GM19372 (cell line): ENCODE measurements around the gene BORCS5.
"Not testable (repeated sequence)": the region's sequence is repeated elsewhere in the genome, so short reads cannot be mapped to it uniquely, and the experiment has no call there.

Experiments
- ATAC-seq: cut with Tn5 transposase; IDR thresholded peaks from one replicate; pipeline ENCODE4 v1.9.1; 2021; ENCODE audit warnings: mild to moderate bottlenecking, low read depth, moderate library complexity; ENCODE audit not compliant: unreplicated experiment

Gene BORCS5

DNA sequence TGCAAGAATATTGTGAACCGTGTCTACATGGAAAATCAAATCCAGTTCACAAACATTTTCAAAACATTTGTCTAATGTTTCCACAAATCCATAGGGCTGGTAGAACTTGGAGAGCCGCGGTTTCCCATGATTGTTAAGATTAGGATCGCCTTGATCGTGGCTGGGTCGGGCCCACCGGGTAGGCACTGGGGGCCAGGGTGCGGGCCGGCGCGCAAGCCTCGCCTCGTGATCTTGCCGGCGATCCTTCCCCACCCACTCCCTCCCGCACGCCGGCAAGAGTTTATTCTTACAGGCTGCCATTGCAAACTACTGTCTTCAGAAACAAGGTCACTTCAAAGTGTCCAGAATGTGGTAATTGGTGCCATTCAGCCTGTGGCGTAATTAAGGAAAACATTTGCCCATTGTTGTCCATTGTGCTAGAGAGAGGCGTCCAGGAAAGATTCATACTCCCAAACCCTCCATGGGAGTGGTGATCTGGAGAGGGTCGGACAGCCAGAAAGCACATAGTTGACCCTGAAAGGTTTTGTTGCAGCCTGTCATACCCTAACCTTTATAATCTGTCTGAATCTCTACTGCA lies 95.5 kb downstream of the BORCS5 start:
- no peak for ATAC-seq

- no peak for ATAC-seq
Measured at GRCh38 chr12:12453635-12454034, 96.8 kb downstream of the BORCS5 start.

- no peak for ATAC-seq
Measured at GRCh38 chr12:12454315-12454714, 97.4 kb downstream of the BORCS5 start.

- no peak for ATAC-seq
Measured at GRCh38 chr12:12456637-12457036, 99.8 kb downstream of the BORCS5 start.

GRCh38 chr12:12460935-12461922 lies 104.4 kb downstream of the BORCS5 start:
- no peak for ATAC-seq

GRCh38 chr12:12461923-12462315 lies 105.0 kb downstream of the BORCS5 start:
- ATAC-seq, result no peak

DNA sequence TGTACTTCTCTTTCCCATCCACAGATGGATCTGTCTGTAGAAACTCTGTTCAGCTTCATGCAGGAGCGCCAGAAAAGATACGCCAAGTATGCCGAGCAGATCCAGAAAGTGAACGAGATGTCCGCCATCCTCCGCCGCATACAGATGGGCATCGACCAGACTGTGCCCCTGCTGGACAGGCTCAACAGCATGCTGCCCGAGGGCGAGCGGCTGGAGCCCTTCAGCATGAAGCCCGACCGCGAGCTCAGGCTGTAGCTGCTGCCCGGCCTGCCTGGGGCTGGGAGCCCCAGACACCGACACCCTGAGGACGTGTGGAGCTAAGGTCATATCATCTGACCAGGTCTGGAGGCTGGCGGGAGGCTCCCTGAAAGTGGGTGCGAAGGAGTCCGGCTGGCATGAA lies 108.6 kb downstream of the BORCS5 start:
- ATAC-seq, result no peak

- no peak for ATAC-seq
Measured at GRCh38 chr12:12466157-12466556, 109.3 kb downstream of the BORCS5 start.

- ATAC-seq, result no peak
Measured at GRCh38 chr12:12467264-12467663, 110.4 kb downstream of the BORCS5 start.

- no peak for ATAC-seq
Measured at GRCh38 chr12:12467688-12468261, 110.9 kb downstream of the BORCS5 start.

GRCh38 chr12:12468575-12468974 lies 111.7 kb downstream of the BORCS5 start:
- ATAC-seq, result no peak

GRCh38 chr12:12469386-12469785 lies 112.5 kb downstream of the BORCS5 start:
- no peak for ATAC-seq

DNA sequence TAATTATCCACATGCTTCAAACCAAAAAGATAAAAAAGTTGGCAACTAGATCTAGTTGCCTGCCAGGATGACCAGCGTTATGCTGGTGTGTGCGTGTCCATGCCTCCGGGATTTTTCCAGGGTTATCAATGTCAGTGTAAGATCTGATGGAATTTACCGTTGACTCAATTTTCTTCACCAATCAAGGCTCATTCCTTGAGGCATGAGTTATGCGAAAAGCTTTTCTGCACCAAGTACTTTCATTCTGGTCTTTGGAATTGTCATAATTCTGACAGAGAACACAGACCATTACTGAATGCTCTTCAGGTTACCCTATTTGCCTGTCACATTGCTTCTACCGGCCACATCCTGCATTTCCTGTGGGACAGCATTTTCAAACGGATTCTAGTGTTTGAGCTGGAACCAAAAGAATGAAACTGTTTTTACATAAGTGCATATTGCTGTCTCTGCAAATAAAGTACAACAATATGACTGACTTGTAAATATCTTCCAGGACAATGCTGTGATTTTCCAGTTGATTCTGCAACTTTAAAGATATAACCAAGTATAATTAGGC lies 114.0 kb downstream of the BORCS5 start:
- no peak for ATAC-seq

DNA sequence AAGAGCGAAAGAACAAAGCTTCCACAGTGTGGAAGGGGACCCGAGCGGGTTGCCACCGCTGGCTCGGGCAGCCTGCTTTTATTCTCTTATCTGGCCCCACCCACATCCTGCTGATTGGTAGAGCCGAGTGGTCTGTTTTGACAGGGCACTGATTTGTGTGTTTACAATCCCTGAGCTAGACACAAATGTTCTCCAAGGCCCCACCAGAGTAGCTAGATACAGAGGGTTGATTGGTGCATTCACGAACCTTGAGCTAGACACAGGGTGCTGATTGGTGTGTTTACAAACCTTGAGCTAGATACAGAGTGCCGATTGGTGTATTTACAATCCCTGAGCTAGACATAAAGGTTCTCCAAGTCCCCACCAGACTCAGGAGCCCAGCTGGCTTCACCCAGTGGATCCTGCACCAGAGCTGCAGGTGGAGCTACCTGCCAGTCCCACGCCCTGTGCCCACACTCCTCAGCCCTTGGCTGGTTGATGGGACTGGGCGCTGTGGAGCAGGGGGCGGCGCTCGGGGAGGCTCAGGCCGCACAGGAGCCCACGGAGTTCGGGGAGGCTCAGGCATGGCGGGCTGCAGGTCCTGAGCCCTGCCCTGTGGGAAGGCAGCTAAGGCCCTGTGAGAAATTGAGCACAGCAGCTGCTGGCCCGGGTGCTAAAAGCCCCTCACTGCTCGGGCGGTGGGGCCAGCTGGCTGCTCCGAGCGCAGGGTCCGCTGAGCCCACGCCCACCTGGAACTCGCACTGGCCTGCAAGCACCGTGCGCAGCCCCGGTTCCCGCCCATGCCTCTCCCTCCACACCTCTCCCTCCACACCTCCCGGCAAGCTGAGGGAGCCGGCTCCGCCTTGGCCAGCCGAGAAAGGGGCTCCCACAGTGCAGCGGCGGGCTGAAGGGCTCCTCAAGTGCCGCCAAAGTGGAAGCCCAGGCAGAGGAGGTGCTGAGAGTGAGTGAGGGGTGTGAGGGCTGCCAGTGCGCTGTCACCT lies 115.4 kb downstream of the BORCS5 start:
- ATAC-seq, result not testable (repeated sequence)

DNA sequence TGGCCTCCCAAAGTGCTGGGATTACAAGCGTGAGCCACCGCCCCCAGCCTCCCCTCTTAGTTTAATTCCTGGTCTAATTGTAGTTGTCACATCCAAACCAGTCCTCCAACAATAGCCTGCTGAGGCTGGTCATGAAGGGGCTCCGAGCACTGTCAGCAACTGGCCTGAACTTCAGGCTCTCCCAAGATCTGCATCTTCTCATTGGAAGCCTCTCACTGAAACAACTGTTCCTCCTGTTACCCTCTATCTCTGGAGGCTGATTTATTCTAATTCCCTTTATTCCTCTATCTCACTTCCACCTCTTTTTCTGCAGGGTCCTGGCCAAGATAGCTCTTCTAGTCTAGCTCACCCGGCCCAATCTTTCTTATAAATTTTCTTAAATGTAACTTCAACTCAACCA lies 116.3 kb downstream of the BORCS5 start:
- no peak for ATAC-seq

DNA sequence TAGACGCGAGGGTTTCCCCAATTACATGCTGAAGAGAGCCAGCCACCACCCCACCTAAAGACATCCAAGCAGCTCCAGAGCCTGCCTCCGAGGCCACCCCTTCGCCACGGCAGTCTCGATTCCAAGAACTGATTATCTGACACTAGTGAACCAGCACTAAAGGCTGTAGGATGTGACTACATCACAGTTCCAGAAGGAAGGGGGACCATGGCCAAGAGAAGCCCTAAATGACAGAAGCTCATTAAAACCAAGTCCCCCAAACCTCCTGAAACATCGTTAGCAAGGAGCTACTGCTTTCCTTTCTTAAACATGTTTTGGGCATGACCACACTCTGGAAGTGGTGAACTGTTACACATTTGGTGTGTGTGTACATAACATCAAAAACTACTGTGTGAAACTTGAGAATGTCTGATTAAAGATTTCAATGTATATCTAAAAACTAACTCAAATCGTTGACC lies 117.6 kb downstream of the BORCS5 start:
- ATAC-seq, result no peak

DNA sequence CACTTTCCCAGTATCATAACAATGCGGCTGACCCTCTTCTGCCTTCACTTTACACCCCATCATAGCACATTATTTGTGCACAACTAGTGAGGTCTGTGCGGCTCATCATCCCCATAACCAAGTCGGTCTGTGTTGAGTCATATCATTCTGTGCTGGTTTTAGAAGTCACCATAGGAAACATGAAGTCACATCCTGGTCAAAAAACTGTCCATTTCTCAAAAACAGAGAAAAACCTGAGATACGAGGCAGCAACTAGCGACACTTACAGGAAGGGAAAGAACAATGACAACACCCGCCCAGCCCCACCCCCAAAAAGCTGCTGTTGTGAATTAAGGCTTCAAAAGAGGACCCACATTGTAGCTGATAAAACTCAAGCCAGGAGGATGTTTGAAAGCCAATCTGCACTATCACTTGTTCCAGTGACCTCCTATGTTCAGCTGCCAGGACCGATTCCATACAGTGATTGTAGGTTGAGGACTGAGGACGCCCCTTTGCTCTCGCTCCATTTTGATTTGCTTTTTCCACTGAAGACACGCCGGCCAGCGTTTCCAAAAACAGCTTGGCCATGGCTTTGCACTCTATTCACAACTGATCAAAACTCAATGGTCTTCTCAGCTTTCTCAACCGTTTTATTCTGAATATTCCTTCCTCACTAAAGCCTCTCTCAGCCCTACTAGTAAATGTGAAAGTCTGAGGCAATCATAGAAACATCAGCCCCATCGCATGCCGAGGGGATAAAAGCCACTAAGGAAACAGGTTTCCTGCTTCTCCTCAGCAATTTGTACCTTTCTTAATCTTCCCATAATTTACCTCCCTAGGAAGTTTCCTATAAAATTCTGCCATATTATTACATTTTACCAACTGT lies 118.3 kb downstream of the BORCS5 start:
- ATAC-seq, result peak; percentile 93

GRCh38 chr12:12476857-12477531 lies 120.1 kb downstream of the BORCS5 start:
- ATAC-seq, result no peak

DNA sequence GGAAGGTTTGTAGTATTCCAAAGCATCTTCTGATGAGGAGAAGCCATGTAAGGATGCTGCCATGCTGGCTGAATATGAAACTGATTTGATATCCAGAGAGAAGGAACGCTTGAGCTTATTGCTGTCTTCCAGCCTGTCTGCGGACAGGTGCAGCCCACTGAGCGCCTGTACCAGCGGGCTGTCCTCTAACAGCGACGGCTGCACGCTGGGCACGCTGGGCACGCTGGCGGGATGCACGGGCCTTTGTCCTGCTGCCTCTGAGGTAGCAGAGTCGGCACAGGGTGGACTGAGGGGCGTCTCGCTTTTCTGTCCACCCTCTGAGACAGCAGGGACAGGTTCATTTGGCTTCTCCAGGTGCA lies 120.6 kb downstream of the BORCS5 start:
- ATAC-seq, result no peak
